ENCODE results near the gene ADAM10.
A peak's percentile ranks its signal among the peaks of the same experiment; 100 is the strongest.

Gene ADAM10

GRCh38 chr15:58569455-58569854 lies 180.1 kb downstream of the ADAM10 start:
- Histone ChIP-seq H4K20me1 (ENCODE audit: insufficient read depth, low read length) (no peaks in the 10 kb centered on the region), H3K9me3 (ENCODE audit: low read length) (no peaks in the 10 kb centered on the region), H3K27me3 (ENCODE audit: insufficient read depth, low read length) (no peaks in the 10 kb centered on the region), H3K9ac (ENCODE audit: low read length) (no peak overlapping the region), H3K4me2 (ENCODE audit: low read length) (no peak overlapping the region), H3K27ac (ENCODE audit: low read depth, low read length, poor library complexity, severe bottlenecking) (no peak overlapping the region), H3K4me1 (ENCODE audit: insufficient read depth, low read length, severe bottlenecking) (peaks cover 35% of the 10 kb centered on the region), H2AFZ (ENCODE audit: low read length) (no peak overlapping the region), H3K36me3 (ENCODE audit: insufficient read depth, low read length) (no peaks in the 10 kb centered on the region), H3K4me3 (ENCODE audit: low read depth, low read length, poor library complexity, severe bottlenecking) (no peak overlapping the region), H3K79me2 (ENCODE audit: insufficient read depth, low read length) (no peaks in the 10 kb centered on the region), H3K9me2 (ENCODE audit: low read depth, low read length) (no peaks in the 10 kb centered on the region), H3F3A (ENCODE audit: insufficient read depth, low read length) (no peaks in the 10 kb centered on the region)
- TF ChIP-seq, protein P1, sequence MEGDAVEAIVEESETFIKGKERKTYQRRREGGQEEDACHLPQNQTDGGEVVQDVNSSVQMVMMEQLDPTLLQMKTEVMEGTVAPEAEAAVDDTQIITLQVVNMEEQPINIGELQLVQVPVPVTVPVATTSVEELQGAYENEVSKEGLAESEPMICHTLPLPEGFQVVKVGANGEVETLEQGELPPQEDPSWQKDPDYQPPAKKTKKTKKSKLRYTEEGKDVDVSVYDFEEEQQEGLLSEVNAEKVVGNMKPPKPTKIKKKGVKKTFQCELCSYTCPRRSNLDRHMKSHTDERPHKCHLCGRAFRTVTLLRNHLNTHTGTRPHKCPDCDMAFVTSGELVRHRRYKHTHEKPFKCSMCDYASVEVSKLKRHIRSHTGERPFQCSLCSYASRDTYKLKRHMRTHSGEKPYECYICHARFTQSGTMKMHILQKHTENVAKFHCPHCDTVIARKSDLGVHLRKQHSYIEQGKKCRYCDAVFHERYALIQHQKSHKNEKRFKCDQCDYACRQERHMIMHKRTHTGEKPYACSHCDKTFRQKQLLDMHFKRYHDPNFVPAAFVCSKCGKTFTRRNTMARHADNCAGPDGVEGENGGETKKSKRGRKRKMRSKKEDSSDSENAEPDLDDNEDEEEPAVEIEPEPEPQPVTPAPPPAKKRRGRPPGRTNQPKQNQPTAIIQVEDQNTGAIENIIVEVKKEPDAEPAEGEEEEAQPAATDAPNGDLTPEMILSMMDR (IDR thresholded peaks at IDR 0.05; ENCODE audit: low read length), result no peak
- no peak for TF ChIP-seq EZH2 (IDR thresholded peaks at IDR 0.05; ENCODE audit: borderline replicate concordance, low read length)

GRCh38 chr15:58568157-58568571 lies 181.3 kb downstream of the ADAM10 start:
- Histone ChIP-seq H3K9me2 (ENCODE audit: low read depth, low read length) (no peaks in the 10 kb centered on the region), H3K79me2 (ENCODE audit: insufficient read depth, low read length) (no peaks in the 10 kb centered on the region), H4K20me1 (ENCODE audit: insufficient read depth, low read length) (no peaks in the 10 kb centered on the region), H3K27me3 (ENCODE audit: insufficient read depth, low read length) (no peaks in the 10 kb centered on the region), H3K36me3 (ENCODE audit: insufficient read depth, low read length) (no peaks in the 10 kb centered on the region), H3K27ac (ENCODE audit: low read depth, low read length, poor library complexity, severe bottlenecking) (peak overlapping the region; percentile 64), H2AFZ (ENCODE audit: low read length) (no peak overlapping the region), H3K4me3 (ENCODE audit: low read depth, low read length, poor library complexity, severe bottlenecking) (no peak overlapping the region), H3K9me3 (ENCODE audit: low read length) (no peaks in the 10 kb centered on the region), H3K4me2 (ENCODE audit: low read length) (peak overlapping the region; percentile 4; the same call in 1 of the 2 replicates), H3K4me1 (ENCODE audit: insufficient read depth, low read length, severe bottlenecking) (peaks cover 34% of the 10 kb centered on the region), H3F3A (ENCODE audit: insufficient read depth, low read length) (no peaks in the 10 kb centered on the region), H3K9ac (ENCODE audit: low read length) (0 out of 2 replicates have a peak overlapping the region, but pooled peaks have one; percentile 14)
- TF ChIP-seq, protein P1 (IDR thresholded peaks at IDR 0.05; ENCODE audit: low read length), result no peak
- no peak for TF ChIP-seq EZH2 (IDR thresholded peaks at IDR 0.05; ENCODE audit: borderline replicate concordance, low read length)

- TF ChIP-seq EZH2 (IDR thresholded peaks at IDR 0.05; ENCODE audit: borderline replicate concordance, low read length), result no peak
- TF ChIP-seq, protein P1 (IDR thresholded peaks at IDR 0.05; ENCODE audit: low read length), result no peak
- Histone ChIP-seq H3K27ac (ENCODE audit: low read depth, low read length, poor library complexity, severe bottlenecking) (peak overlapping the region; percentile 21), H2AFZ (ENCODE audit: low read length) (peak overlapping the region; percentile 34; the same call in 1 of the 2 replicates), H3K4me3 (ENCODE audit: low read depth, low read length, poor library complexity, severe bottlenecking) (no peak overlapping the region), H3K9me3 (ENCODE audit: low read length) (no peaks in the 10 kb centered on the region), H3K4me2 (ENCODE audit: low read length) (no peak overlapping the region), H3K36me3 (ENCODE audit: insufficient read depth, low read length) (no peaks in the 10 kb centered on the region), H3K27me3 (ENCODE audit: insufficient read depth, low read length) (no peaks in the 10 kb centered on the region), H3K9me2 (ENCODE audit: low read depth, low read length) (no peaks in the 10 kb centered on the region), H3K4me1 (ENCODE audit: insufficient read depth, low read length, severe bottlenecking) (peaks cover 37% of the 10 kb centered on the region), H3K79me2 (ENCODE audit: insufficient read depth, low read length) (no peaks in the 10 kb centered on the region), H3F3A (ENCODE audit: insufficient read depth, low read length) (no peaks in the 10 kb centered on the region), H3K9ac (ENCODE audit: low read length) (no peak overlapping the region), H4K20me1 (ENCODE audit: insufficient read depth, low read length) (no peaks in the 10 kb centered on the region)
These were observed 183.5 kb downstream of the ADAM10 start for GRCh38 chr15:58566029-58566428.

Measured in OCI-LY1 (cell line).